Measurements from ENCODE around the gene ATP13A1. TPM values are rescaled to one million over a fixed set of nuclear protein-coding genes. Genes with fewer than 3 reads are reported as not detected.

ATP13A1 gene
- polyA plus RNA-seq, 3 donors = 32.7 to 40.0 (median 34.0) TPM

Other genes starting within 250 kb of the ATP13A1 start
- gene TSSK6, start 148.1 kb downstream of the ATP13A1 start, polyA plus RNA-seq (ENCODE audit: insufficient read length in 3 of 3) = 1 to 10 TPM in 1 of 3 donors, under 1 TPM in 2; 0.92 to 1.3 (median 0.97) TPM
- 100 to 1,000 TPM; 262 to 308 (median 285) TPM for gene NDUFA13, start 147.5 kb downstream of the ATP13A1 start, polyA plus RNA-seq (ENCODE audit: insufficient read length in 3 of 3)
- 1 to 10 TPM; 3.3 to 5.3 (median 4.1) TPM for gene YJEFN3, start 134.8 kb downstream of the ATP13A1 start, polyA plus RNA-seq (ENCODE audit: insufficient read length in 3 of 3)
- gene CILP2, start 125.4 kb downstream of the ATP13A1 start, polyA plus RNA-seq (ENCODE audit: insufficient read length in 3 of 3) = under 1 TPM; 0.12 to 0.15 (median 0.13) TPM
- 1 to 10 TPM; 1.8 to 3.1 (median 2.9) TPM for gene PBX4, start 45.0 kb downstream of the ATP13A1 start, polyA plus RNA-seq (ENCODE audit: insufficient read length in 3 of 3)
- 10 to 100 TPM; 18.3 to 22.0 (median 21.5) TPM for gene LPAR2, start 35.5 kb downstream of the ATP13A1 start, polyA plus RNA-seq (ENCODE audit: insufficient read length in 3 of 3)
- 1 to 10 TPM; 4.1 to 4.5 (median 4.1) TPM for gene GMIP, start 20.0 kb downstream of the ATP13A1 start, polyA plus RNA-seq (ENCODE audit: insufficient read length in 3 of 3)
- gene ZNF101, start 5.2 kb upstream of the ATP13A1 start, polyA plus RNA-seq (ENCODE audit: insufficient read length in 3 of 3) = 10 to 100 TPM; 16.6 to 20.1 (median 16.9) TPM
- gene ZNF14, start 69.4 kb upstream of the ATP13A1 start, polyA plus RNA-seq (ENCODE audit: insufficient read length in 3 of 3) = 10 to 100 TPM; 17.0 to 19.0 (median 18.1) TPM
- 10 to 100 TPM; 33.0 to 34.6 (median 33.8) TPM for gene ZNF506, start 158.1 kb upstream of the ATP13A1 start, polyA plus RNA-seq (ENCODE audit: insufficient read length in 3 of 3)
- gene ZNF253, start 202.2 kb upstream of the ATP13A1 start, polyA plus RNA-seq (ENCODE audit: insufficient read length in 3 of 3) = 10 to 100 TPM; 35.5 to 37.8 (median 36.6) TPM
- 10 to 100 TPM; 19.0 to 21.2 (median 19.5) TPM for gene ZNF93, start 237.3 kb upstream of the ATP13A1 start, polyA plus RNA-seq (ENCODE audit: insufficient read length in 3 of 3)

Measured in right renal cortex interstitium (tissue), 3 donors.